ENCODE results near the gene MPZL1. TPM values are rescaled to one million over a fixed set of nuclear protein-coding genes. Genes with fewer than 3 reads are reported as not detected.

Gene MPZL1
- total and polyA plus RNA-seq, 2 of the 8 experiments (the other 6 are each of a cell fraction or from before 2014, with no cell fraction given): 37.8 to 120 TPM

DNA sequence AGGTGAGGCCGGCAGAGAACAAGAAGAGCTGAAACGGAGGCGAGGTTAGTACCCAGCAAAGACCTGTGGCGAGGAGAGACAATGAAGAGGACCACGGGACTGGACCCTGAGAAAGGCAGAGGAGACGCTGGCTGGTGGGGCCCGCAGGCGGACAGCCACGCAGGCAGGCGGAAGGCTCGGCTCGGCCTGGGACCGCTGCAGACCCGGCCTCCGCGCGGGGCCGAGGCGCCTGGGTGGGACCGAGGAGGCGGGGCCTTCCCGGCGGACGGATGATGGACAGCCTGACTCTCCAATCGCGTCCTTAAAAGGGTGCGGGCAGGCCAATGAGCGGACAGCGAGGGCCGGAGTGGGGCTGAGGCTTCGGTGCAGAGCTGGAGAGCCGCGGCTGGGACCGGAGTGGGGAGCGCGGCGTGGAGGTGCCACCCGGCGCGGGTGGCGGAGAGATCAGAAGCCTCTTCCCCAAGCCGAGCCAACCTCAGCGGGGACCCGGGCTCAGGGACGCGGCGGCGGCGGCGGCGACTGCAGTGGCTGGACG lies at the start of gene MPZL1 (continued):
- TF ChIP-seq YY1 (IDR thresholded peaks at IDR 0.05; ENCODE audit: low read depth, low read length) (no peak), KDM1A (IDR thresholded peaks at IDR 0.05; ENCODE audit: borderline replicate concordance, low read length) (no peak), ASH2L (IDR thresholded peaks at IDR 0.05; ENCODE audit: low read length) (no peak), FOSL1 (IDR thresholded peaks at IDR 0.05; ENCODE audit: insufficient read depth, low read depth, low read length) (no peak), RFX5 (IDR thresholded peaks at IDR 0.05; ENCODE audit: borderline replicate concordance, low read depth, low read length) (no peak), RXRA (IDR thresholded peaks at IDR 0.05; ENCODE audit: insufficient read depth, low read depth, low read length) (no peak), HDAC2 (IDR thresholded peaks at IDR 0.05; ENCODE audit: borderline replicate concordance in 1 of 2, low read depth in 2 of 2, low read length in 2 of 2) (peak in 1 of 2 experiments; percentile 15; a peak in 1 of 4 replicates), CREB1 (IDR thresholded peaks at IDR 0.05) (peak; percentile 39; the same call in 1 of the 2 replicates), TBP (IDR thresholded peaks at IDR 0.05; ENCODE audit: low read depth, low read length) (no peak; the same call in 1 of the 2 replicates), SIX5 (IDR thresholded peaks at IDR 0.05; ENCODE audit: low read depth, low read length) (no peak), RAD21 (IDR thresholded peaks at IDR 0.05 in 1 of 2, conservative IDR thresholded peaks at IDR 0.05 in 1 of 2; ENCODE audit: low read depth in 2 of 2, low read length in 2 of 2) (no peak), CBX5 (IDR thresholded peaks at IDR 0.05; ENCODE audit: low read depth, low read length) (no peak), SP4 (IDR thresholded peaks at IDR 0.05; ENCODE audit: low read length) (no peak), SIRT6 (IDR thresholded peaks at IDR 0.05; ENCODE audit: low read length) (no peak), NRF1 (IDR thresholded peaks at IDR 0.05; ENCODE audit: low read depth, low read length) (no peak), JUND (IDR thresholded peaks at IDR 0.05; ENCODE audit: low read length) (no peak), MAFK (IDR thresholded peaks at IDR 0.05; ENCODE audit: low read depth, low read length) (no peak), HDAC6 (IDR thresholded peaks at IDR 0.05; ENCODE audit: low read depth, low read length) (no peak), GTF2F1 (IDR thresholded peaks at IDR 0.05; ENCODE audit: borderline replicate concordance, low read depth, low read length) (no peak), CHD1 (IDR thresholded peaks at IDR 0.05; ENCODE audit: low read depth, low read length) (no peak), BACH1 (IDR thresholded peaks at IDR 0.05; ENCODE audit: low read length) (peak; percentile 59; the same call in 1 of the 2 replicates), NANOG (IDR thresholded peaks at IDR 0.05; ENCODE audit: insufficient read depth, low read depth, low read length, poor library complexity, severe bottlenecking) (no peak), EP300 (IDR thresholded peaks at IDR 0.05; ENCODE audit: borderline replicate concordance in 1 of 2, low read depth in 2 of 2, low read length in 2 of 2) (no peak)
